HG03354 (cell line): Measurements from ENCODE around the gene ZBTB11.
A peak's percentile ranks its signal among the peaks of the same experiment; 100 is the strongest.
"Not testable (repeated sequence)": the region's sequence is repeated elsewhere in the genome, so short reads cannot be mapped to it uniquely, and the experiment has no call there.

Experiments used
- ATAC-seq: cut with Tn5 transposase; IDR thresholded peaks from one replicate; pipeline ENCODE4 v1.9.1; 2021; ENCODE audit warnings: mild to moderate bottlenecking; ENCODE audit not compliant: unreplicated experiment, poor library complexity, severe bottlenecking

The ZBTB11 gene

GRCh38 chr3:101693540-101693939, 16.6 kb upstream of the ZBTB11 start:
- peak; percentile 81 for ATAC-seq

GRCh38 chr3:101691685-101692671, 15.0 kb upstream of the ZBTB11 start:
- ATAC-seq, result not testable (repeated sequence)

- peak; percentile 49 for ATAC-seq
Measured at GRCh38 chr3:101690972-101691371, 14.0 kb upstream of the ZBTB11 start.

GRCh38 chr3:101689286-101689685, 12.4 kb upstream of the ZBTB11 start:
- no peak for ATAC-seq

- ATAC-seq, result no peak
Measured at GRCh38 chr3:101687142-101687931, 10.4 kb upstream of the ZBTB11 start.

- ATAC-seq, result peak; percentile 3
Measured at GRCh38 chr3:101685870-101686307, 9.0 kb upstream of the ZBTB11 start.

- ATAC-seq, result no peak
Measured at GRCh38 chr3:101685050-101685400, 8.1 kb upstream of the ZBTB11 start.

GRCh38 chr3:101680466-101680865, 3.5 kb upstream of the ZBTB11 start:
- ATAC-seq, result no peak

GRCh38 chr3:101678837-101679236, 1.9 kb upstream of the ZBTB11 start:
- not testable (repeated sequence) for ATAC-seq

- ATAC-seq, result no peak
Measured at GRCh38 chr3:101677436-101678286, 729 bp upstream of the ZBTB11 start.

- peak; percentile 86 for ATAC-seq
Measured at GRCh38 chr3:101676216-101676764, 642 bp downstream of the ZBTB11 start.

GRCh38 chr3:101675709-101676215, 1.2 kb downstream of the ZBTB11 start:
- no peak for ATAC-seq

- no peak for ATAC-seq
Measured at GRCh38 chr3:101674518-101674917, 2.4 kb downstream of the ZBTB11 start.

- ATAC-seq, result no peak
Measured at GRCh38 chr3:101673953-101674352, 3.0 kb downstream of the ZBTB11 start.

GRCh38 chr3:101671014-101671413, 5.9 kb downstream of the ZBTB11 start:
- ATAC-seq, result no peak

GRCh38 chr3:101667844-101668243, 9.1 kb downstream of the ZBTB11 start:
- no peak for ATAC-seq

- no peak for ATAC-seq
Measured at GRCh38 chr3:101667331-101667730, 9.6 kb downstream of the ZBTB11 start.

GRCh38 chr3:101665851-101666250, 11.1 kb downstream of the ZBTB11 start:
- peak; percentile 73 for ATAC-seq

- ATAC-seq, result peak; percentile 18
Measured at GRCh38 chr3:101665357-101665756, 11.6 kb downstream of the ZBTB11 start.
